Stimulated activated CD4-positive, alpha-beta T cell treated with anti-CD3 and anti-CD28 coated beads, Interleukin-4, amount 100 ng/mL, for 1 hour (primary cell): ENCODE data around the gene CEACAM1.
A peak's percentile ranks its signal among the peaks of the same experiment; 100 is the strongest.
"Not testable (repeated sequence)": the region's sequence is repeated elsewhere in the genome, so short reads cannot be mapped to it uniquely, and the experiment has no call there.

ENCODE experiments used
- DNase-seq: peaks from one replicate; pipeline ENCODE4 v3.0.0-alpha.2; 2020

The CEACAM1 gene

DNA sequence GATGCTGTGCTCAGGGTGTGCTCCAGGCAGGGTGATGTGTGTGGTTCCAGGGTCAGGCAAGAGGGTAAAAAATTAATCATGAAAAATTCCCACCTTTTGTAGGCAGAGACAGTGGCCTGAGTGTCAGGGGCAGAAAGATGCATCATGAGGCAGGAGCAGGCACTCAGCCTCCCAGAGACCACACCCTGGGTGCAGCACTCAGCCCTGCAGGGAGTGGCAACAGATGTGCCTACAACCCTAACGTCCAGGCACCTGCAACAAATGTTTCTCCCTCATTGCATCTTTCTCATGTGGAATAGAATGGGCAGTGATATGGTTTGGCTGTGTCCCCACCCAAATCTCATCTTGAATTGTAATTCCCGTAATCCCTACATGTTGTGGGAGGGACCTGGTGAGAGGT is 19.6 kb upstream of the CEACAM1 start:
- no peak for DNase-seq

DNA sequence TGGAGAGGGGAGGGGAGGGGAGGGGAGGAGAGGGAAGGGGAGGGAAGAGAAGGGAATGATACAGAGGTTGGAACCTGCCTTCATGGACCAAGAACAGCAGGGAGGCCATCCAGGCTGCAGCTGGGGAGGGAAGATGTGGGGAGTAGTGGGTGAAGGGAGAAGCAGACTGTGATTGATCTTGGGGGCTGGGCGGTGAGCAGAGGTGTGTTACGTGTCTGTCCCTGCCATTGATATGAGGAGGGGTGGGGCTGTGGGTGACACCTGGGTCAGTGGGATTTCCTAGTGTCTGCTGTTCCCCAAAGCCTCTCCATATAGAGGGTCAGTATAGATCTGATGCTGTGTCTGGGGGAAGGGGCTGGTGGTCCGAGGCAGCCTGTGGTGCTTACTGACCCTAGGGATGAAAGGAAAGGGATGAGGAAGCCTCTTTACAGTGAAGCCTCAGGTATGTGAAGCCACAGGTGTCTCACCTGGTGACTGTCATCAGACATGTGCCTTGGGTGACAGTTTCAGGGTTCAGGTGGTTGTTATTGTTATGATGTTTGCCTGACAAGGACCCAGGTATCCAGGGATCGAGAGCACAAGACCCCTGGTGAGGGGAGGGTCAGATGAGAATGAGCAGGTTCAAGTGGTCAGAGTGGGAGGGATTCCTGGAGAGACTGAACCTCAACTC is 18.7 kb upstream of the CEACAM1 start:
- no peak for DNase-seq

DNA sequence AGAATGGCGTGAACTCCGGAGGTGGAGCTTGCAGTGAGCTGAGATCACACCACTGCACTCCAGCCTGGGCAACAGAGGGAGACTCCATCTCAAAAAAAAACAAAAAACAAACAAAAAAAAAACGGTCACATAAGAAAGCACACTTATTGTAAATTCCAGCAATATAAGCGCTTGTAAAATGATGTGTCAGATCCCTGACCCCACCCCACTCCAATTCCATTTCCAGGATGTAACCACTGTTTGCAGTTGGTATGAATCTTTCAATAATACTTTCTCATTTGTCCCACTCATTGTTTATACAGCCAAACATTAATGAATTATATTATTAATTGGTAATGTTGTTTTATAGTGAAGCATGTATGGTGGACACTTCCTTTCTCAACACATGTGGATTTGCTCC is 15.9 kb upstream of the CEACAM1 start:
- no peak for DNase-seq

DNA sequence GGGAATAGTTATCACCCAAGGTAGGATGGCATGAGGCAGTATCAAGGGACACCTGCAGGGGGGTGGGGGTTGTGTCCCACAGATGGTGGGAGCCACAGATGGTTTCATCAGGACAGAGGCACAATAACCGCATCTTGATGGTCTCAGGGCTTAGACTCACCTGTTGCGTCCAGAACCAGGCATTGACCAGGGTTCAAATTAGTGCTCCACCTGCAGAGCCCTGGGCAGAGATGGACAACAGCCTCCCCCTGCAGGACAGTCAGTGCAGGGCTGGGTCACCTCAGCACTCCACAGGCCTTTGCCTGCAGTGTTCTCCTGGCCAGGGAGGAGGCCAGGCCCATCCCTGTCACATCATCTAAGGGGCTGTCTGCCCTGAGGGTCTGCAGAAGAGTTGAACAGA is 14.5 kb upstream of the CEACAM1 start:
- DNase-seq: no peak

DNA sequence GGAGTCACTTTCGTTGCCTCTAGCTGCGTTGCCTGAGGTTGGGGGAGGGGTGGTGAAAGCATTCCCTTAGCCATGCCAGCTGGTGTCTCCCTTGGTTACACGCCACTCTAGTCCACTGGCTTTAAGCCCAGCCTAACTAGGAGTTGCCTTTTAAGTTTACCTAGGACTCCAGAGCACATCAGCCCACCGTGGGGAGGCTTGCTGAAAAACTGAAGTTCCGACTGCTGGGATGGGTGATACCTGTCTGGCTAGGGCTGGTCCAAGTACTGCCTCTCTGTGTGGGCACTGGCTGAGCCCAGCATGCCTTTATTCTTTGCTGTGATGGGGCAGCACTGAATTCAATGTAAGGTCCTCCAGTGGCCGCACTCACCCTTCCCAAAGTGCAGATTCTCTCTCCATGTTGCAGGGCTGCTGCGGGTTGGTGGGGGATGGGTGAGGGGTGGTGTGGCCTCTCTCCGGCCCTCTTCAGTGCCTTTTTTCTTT is 11.8 kb upstream of the CEACAM1 start:
- no peak for DNase-seq

DNA sequence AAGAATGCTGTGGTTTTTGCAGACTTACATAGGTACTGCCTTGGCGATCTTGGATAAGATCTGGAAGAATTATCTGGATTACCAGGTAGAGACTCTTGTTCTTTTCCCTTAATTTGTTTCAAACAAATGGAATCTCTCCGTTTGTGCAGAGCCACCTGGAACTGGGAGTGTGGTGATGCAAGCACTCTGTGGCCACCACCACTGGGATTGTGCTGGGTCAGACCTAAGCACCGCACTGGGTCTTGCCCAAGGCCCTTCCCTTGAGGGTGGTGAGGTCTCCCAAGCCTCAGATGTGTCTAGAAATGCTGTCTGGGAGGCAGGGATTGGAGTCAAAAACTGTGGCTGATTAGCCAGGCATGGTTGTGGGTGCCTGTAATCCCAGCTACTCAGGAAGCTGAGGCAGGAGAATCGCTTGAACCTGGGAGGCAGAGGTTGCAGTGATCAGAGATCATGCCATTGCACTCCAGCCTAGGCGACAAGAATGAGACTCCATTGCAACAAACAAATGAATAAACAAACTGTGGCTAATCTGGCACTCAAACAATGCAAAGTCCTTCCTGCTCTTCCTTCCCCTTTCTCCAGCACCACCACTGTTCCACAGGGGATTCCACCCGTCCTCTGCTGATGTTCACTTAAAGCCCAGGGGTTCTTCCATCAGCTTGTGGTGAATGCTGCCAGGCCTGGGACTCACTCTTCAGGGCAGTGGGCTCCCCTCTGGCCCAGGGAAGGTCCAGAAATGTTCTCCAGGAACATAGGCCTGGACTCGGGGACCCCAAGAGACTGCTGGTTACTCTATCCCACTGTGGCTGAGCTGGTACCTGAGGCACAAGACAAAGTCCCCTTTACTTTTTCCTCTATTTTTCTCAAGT is 10.8 kb upstream of the CEACAM1 start:
- no peak for DNase-seq

DNA sequence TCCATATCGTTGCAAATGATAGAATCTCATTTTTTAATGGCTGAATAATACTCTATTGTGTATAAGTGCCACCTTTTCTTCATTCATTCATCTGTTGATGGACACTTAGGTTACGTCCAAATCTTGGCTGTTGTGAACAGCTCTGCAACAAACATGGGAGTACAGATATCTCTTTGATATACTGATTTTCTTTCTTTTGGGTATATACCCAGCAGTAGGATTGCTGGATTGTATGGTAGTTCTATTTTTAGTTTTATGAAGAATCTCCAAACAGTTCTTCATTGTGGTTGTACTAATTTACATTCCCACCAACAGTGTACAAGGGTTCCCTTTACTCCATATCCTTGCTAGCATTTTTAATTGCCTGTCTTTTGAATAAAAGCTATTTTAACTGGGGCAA is 7.0 kb upstream of the CEACAM1 start:
- not testable (repeated sequence) for DNase-seq

DNA sequence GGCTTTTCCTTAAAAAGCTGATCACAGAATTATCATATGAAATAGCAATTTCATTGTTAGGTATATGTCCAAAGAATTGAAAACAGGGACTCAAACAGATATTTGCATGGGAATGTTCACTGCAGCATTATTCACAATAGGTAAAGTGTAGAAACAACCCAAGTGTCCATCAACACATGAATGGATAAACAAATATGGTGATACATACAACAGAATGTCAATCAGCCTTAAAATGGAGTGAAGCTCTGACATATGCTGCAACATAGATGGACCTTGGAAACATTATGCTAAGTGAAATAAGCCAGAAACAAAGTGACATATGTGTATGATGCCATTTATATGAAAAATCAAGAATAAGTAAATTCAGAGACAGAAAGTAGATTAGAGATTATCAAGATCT is 6.1 kb upstream of the CEACAM1 start:
- DNase-seq: no peak

DNA sequence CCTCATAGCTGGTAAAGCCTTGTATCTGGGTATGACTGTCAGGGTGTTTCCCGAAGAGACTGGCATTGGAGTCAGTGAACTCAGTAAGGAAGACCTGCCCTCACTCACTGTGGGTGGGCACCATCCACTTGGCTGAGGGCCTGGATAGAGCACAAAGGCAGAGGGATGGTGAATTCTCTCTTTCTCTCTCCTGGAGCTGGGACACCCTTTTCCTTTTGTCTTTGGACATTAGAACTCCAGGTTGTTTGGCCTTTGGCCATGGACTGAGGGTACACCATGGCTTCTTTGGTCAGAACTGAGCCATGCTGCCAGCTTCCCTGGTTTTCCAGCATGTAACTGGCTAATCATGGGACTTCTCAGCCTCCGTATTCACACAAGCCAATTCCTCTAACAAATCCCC is 4.6 kb upstream of the CEACAM1 start:
- DNase-seq: no peak

DNA sequence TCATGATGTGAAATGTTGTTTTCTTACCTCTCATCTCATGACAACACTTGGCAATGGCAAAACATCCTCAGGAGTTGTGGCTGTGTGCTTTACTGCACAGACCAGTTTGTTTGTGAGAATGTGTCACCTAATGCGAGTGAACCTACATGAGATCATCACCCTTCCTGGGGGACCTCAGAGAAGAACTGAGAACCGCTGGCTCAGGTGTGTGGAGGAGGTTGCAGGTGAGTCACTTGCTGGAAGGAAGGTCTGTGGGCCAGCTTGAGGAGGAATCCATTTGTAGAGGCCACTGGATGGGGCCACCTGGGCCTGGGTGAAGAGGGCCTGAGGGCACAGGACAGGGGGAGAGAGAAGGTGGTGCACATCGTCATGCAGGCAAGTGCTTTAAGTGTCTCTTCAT is 3.0 kb upstream of the CEACAM1 start:
- DNase-seq: no peak

DNA sequence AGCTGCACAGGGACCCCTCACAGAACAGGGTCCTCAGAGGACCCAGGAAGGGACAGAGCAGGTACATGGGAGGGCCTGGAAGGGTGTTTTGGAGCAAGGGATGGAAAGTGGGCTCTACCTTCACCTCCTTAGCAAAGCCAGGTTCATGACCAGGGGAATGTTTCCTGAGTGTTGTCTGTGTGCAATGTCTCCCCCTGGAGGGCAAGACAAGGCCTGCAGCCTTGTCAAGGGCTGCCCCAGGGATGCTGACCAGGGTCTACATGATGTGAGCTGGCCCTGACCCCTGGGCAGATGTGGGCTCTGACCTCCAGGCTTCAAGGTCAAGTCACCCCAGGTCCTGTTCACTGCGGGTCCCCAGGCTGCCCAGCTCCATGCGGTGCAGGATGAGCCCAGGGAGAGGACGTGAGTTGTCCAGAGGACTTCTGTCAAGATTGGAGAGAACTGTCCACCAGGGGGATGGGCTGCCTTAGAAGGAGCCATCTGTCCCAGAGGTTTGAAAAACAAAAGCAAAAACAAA is 1.0 kb upstream of the CEACAM1 start:
- peak; percentile 66 for DNase-seq

DNA sequence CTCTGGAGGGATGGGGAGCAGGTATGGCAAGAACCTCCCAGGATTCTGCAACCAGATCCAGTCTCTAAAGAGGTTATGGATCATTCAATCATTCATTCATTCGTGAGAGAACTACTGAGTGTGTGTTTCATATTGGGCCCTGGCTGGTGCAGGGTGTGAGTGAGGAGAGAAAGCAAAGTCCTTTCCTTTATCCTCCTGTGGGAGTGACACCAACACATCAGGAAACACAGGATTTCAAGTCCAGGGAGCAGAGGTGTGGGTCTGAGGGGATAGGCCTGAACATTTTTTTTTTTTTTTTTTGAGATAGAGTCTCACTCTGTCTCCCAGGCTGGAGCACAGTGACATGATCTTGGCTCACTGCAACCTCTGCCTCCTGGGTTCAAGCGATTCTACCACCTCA is 3.3 kb downstream of the CEACAM1 start:
- no peak for DNase-seq

DNA sequence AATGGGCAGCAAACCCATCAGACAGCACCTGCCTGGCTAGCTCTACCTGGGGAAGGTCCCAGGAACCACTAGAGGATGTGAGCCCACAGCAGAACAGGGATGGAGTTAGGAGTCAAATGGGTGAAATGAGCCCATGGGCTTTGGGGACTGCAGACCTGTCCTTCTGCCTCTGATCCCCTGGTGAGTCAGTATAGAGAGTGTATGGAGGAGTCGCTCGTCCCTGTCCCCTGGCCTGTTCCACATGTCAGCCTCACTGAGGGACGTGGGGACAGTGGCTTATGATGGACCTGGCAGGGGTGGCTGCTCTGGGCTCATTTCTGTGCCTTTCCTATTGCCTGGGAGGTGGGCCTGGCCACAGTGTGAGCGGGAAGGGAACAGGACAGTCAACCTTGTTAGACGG is 4.0 kb downstream of the CEACAM1 start:
- DNase-seq: no peak

DNA sequence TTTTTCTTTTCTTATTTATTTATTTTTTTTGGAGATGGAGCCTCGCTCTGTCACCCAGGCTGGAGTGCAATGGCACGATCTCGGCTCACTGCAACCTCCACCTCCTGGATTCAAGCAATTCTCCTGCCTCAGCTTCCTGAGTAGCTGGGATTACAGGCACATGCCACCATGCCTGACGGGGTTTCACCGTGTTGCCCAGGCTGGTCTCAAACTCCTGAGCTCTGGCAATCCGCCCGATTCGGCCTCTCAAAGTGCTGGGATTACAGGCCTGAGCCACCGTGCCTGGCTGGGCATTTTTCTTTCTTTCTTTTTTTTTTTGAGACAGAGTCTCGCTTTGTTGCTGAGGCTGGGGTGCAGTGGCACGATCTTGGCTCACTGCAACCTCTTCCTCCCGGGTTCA is 6.0 kb downstream of the CEACAM1 start:
- DNase-seq: not testable (repeated sequence)

DNA sequence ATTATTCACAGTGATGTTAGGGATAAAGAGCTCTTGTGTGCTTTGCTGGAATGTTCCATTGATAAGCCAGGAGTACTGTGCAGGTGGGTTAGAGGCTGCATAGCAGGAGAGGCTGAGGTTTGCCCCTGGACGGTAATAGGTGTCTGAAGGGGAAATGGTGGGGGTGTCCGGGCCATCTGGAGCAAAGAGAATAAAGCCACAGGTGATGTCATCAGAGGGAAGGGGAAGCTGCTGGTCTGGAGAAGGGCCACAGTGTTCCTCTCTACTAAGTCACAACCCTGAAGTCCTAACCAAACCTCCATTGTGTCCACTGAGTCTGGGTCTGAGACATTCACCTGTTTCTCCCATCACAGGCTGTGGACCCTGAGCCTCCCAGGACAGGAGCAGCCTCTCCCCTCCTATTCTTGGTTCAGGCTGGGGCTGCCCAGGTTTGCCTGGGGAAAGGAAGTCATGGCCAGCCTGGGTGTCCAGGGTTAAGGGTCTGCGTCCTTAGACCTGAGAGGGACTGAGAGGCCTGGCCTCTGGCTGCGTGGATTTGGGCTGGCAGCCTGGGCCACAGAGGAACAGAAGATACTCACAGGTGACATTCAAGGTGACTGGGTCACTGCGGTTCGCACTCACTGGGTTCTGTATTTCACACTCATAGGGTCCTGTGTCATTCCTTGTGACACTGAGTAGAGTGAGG is 6.8 kb downstream of the CEACAM1 start:
- DNase-seq: no peak

DNA sequence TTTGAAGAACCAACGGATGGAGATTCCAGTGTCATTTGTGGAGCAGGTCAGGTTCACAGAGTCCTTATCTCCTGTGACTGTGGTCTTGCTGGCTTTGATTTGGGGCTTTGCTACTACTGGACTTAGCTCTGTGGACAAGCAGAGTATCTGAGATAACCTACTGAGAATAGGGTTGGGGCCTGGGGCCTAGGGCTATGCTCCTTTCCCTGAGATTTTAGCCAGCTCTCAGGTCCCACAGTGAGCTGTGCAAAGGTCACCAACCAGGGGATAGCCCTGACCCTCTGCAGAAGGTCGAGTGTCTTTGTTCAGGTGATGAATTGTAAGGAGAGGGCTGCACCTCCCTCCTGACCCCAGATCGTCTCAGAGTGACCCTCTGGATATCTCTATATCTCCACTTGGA is 9.2 kb downstream of the CEACAM1 start:
- DNase-seq: no peak

DNA sequence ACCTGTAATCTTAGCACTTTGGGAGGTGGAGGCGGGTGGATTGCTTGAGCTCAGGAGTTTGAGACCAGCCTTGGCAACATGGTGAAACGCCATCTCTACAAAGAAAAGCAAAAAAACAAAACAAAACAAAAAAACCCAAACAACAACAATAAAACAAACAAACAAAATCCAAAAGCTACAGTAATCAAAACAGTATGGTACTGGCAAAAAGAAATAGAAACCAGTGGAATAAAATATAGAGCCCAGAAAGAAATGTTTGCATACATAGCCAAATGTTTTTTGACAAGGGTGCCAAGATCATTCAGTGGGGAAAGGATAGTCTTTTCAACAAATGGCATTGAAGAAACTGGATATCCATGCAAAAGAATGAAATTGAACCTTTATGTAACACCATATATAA is 11.5 kb downstream of the CEACAM1 start:
- DNase-seq: no peak

DNA sequence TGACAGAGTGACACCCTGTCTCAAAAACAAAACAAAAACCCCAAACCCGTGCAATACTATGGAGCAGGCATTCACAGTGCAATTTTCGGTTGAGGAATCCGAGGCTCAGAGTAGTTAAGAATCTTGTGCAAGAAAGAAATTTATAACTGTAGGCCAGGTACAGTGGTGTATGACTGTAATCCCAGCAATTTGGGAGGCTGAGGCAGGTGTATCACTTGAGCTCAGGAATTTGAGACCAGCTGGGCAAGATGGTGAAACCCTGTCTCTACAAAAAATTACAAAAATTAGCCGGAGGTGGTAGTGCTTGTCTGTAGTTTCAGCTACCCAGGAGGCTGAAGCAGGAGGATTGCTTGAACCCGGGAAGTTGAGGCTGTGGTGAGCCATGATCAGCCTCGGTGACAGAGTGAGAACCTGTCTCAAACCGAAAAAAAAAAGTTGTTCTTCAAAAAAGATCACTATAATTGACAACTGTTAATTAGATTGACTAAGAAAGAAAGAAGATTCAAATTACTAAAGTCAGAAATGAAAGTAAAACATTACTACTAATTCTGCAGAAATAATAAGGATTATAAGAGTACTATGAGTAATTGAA is 12.9 kb downstream of the CEACAM1 start:
- no peak for DNase-seq

DNA sequence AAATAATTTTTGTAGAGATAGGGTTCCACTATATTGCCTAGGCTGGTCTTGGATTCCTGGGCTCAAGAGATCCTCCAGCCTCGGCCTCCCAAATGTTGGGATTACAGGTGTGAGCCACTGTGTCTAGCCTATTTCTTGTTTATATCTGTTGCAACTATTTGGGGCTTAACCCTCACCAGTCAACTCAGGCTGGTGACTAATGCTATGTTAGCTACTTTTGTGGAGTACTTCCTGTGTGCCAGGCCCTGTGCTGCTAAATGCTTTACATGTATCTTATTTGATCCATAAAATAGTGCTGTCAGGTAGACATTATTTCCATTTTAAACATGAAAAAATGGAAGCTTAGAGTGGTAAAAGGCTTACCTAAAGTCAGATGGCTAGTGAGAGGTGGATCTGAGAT is 13.8 kb downstream of the CEACAM1 start:
- DNase-seq: no peak

DNA sequence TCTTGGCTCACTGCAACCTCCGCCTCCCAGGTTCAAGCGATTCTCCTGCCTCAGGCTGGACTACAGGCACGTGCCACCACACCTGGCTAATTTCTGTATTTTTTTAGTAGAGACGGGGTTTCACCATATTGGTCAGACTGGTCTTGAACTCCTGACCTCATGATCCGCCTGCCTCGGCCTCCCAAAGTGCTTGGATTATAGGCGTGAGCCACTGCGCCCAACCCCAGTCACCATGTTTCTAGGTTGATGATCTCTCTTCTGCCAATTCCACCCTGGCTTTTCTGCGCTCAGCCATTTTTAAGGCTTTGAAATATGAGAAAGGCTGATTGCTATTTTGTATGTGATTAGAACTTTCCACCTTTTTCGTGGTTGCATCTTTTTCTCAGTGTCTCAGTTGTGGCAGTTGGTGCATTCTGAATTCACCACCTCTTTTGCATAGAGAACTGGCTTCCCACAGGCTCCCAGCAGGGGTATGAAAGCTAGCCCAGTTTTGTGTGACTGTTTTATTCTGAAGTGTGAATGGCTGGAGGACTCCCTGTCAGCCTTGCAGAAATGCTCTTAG is 15.5 kb downstream of the CEACAM1 start:
- no peak for DNase-seq

DNA sequence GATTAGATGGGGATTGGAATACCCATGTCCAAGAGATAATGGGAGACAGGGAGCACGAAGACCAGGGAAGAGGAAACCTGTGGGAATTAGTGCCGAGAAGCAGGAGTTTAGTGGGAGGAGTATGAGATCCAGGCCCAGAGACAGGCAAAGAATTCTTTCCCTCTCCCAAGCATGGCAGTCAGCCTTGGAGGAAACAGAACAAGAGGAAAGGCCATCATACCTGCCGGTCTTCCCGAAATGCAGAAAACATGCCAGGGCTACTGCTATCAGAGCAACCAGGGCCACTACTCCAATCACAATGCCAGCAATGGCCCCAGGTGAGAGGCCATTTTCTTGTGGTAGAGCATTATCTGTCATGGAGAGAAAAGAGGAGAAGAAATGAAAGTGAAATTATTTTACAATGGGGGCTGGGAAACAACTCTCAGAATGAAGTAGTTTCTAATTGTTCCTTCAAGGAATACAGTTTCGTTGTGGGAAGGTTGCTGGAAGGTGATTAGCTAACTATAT is 16.1 kb downstream of the CEACAM1 start:
- no peak for DNase-seq

DNA sequence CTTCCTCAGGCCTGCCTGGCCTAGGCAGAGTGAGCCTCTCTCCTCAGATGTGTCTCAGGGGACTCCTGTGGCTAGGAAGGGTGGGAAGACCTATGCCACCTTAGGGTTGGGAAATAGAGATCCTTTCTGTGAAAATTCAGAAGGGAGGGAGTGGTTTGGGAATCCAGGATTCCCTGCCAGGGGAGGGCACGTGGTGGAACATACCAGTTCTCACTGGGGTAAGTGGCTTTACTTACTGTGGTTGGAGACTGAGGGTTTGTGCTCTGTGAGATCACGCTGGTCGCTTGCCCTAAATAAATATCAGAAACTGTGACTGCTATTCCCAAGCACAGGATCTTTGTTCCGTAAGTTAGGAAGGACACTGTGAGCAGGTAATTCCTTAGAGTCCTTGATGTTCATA is 16.9 kb downstream of the CEACAM1 start:
- no peak for DNase-seq
